ENCODE results near the gene UBXN11.

Gene UBXN11

DNA sequence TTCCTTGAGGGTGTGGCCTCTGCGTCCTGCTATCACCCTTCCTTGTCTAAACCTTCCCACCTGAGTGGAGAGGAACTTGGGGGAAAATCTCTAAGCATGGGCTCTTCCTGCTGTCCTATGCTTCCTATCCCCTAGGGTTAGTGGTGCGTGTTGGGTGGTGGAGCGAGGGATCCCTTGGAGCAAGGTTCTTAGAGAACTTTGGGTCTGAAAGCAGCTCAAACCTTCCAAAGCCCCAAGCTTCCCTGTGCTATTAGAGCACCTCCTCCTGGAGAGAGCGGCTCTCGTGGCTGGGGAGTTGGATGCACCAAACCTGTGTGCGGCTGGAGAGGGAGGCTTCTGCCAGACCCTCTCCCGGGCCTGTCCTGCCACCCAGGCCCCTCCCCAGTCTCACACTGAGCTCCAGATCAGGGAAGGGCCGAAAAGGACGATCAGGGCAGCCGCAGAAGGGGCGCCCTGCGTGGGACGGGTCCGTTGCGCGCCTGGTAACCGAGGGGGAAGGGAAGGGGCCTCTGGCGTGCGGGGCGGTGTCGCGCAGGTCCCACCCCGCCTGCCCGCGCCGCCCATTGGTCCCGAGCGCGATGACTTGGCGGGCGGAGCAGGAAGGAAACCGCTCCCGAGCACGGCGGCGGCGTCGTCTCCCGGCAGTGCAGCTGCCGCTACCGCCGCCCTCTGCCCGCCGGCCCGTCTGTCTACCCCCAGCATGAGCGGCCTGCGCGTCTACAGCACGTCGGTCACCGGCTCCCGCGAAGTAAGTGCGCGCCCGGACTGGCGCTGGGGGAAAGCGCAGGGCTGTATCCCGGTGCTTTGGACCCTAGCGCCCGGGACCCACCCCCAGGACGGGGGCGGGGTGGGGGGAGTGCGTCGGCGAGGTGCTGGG is 26.7 kb downstream of the UBXN11 start, which contains the start of gene SH3BGRL3:
SH3BGRL3 (plus strand) TSS at position 631 of the 877 bp plus-strand sequence; CDS start at position 701, 70 bp downstream.
- TF ChIP-seq POLR2AphosphoS5 (IDR thresholded peaks at IDR 0.05; ENCODE audit: low read depth, low read length) (peak; percentile 90), SIN3A (IDR thresholded peaks at IDR 0.05; ENCODE audit: borderline replicate concordance, insufficient read depth, low read length) (0 out of 2 replicates have a peak, but pooled peaks have one; percentile 8), FOXP2 (optimal IDR thresholded peaks at IDR 0.05; ENCODE audit: borderline replicate concordance, extremely low read depth, extremely low read length, insufficient read depth) (peak; percentile 41), TAF1 (IDR thresholded peaks at IDR 0.05; ENCODE audit: borderline replicate concordance, insufficient read depth, low read length) (no peak)

- TF ChIP-seq REST (IDR thresholded peaks at IDR 0.05; ENCODE audit: insufficient read depth in 1 of 2, low read depth in 2 of 2, low read length in 2 of 2), result no peak
- no peak for TF ChIP-seq SIN3A (IDR thresholded peaks at IDR 0.05; ENCODE audit: borderline replicate concordance, insufficient read depth, low read length)
- TF ChIP-seq POLR2AphosphoS5 (IDR thresholded peaks at IDR 0.05; ENCODE audit: low read depth, low read length), result no peak
- TF ChIP-seq TAF1 (IDR thresholded peaks at IDR 0.05; ENCODE audit: borderline replicate concordance, insufficient read depth, low read length), result no peak
- TF ChIP-seq FOXP2 (optimal IDR thresholded peaks at IDR 0.05; ENCODE audit: borderline replicate concordance, extremely low read depth, extremely low read length, insufficient read depth), result no peak
These were observed 27.5 kb downstream of the UBXN11 start for GRCh38 chr1:26278724-26279455.

GRCh38 chr1:26278303-26278702 is 28.1 kb downstream of the UBXN11 start:
- TF ChIP-seq REST (IDR thresholded peaks at IDR 0.05; ENCODE audit: insufficient read depth in 1 of 2, low read depth in 2 of 2, low read length in 2 of 2) (no peak), POLR2AphosphoS5 (IDR thresholded peaks at IDR 0.05; ENCODE audit: low read depth, low read length) (no peak), FOXP2 (optimal IDR thresholded peaks at IDR 0.05; ENCODE audit: borderline replicate concordance, extremely low read depth, extremely low read length, insufficient read depth) (no peak), TAF1 (IDR thresholded peaks at IDR 0.05; ENCODE audit: borderline replicate concordance, insufficient read depth, low read length) (no peak), SIN3A (IDR thresholded peaks at IDR 0.05; ENCODE audit: borderline replicate concordance, insufficient read depth, low read length) (no peak)

DNA sequence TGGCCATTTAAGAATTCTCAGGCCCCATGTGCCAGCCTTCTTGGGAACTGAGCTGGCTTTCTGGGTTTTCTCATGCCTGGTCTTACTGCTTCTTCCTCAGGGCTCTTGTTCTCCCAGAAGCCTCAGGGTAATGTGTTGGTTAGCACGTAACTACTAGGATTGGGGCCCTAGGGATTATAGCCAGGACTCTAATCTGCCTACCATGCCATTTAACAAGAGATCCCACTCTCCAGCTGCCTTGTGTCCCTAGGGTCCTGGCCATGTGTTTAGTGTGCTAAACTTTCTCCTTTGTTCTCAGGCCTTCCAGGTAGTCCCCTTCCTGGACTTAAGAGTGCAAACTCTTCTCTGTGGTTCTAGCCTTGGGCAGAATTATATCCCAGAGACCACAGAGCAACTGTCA is 28.7 kb downstream of the UBXN11 start:
- no peak for TF ChIP-seq REST (IDR thresholded peaks at IDR 0.05; ENCODE audit: insufficient read depth in 1 of 2, low read depth in 2 of 2, low read length in 2 of 2)

GRCh38 chr1:26277261-26277661 is 29.2 kb downstream of the UBXN11 start:
- TF ChIP-seq FOXP2 (optimal IDR thresholded peaks at IDR 0.05; ENCODE audit: borderline replicate concordance, extremely low read depth, extremely low read length, insufficient read depth), result no peak
- TF ChIP-seq POLR2AphosphoS5 (IDR thresholded peaks at IDR 0.05; ENCODE audit: low read depth, low read length), result no peak
- TF ChIP-seq REST (IDR thresholded peaks at IDR 0.05; ENCODE audit: insufficient read depth in 1 of 2, low read depth in 2 of 2, low read length in 2 of 2), result no peak
- no peak for TF ChIP-seq TAF1 (IDR thresholded peaks at IDR 0.05; ENCODE audit: borderline replicate concordance, insufficient read depth, low read length)
- no peak for TF ChIP-seq SIN3A (IDR thresholded peaks at IDR 0.05; ENCODE audit: borderline replicate concordance, insufficient read depth, low read length)

All from PFSK-1 (cell line).